Glomerular endothelial cell (primary cell): ENCODE measurements around the gene NME1. TPM values are rescaled to one million over a fixed set of nuclear protein-coding genes. Genes with fewer than 3 reads are reported as not detected.
"Not testable (repeated sequence)": the region's sequence is repeated elsewhere in the genome, so short reads cannot be mapped to it uniquely, and the experiment has no call there.

Experiments
- DNase-seq: peaks from one replicate; pipeline ENCODE4 v3.0.0-alpha.2; 2011; ENCODE audit warnings: low read depth, low spot score; ENCODE audit errors: extremely low read depth
- total RNA-seq: library from RNA; depleted of rRNA; stranded (reverse); fragments of >200 nt; gene quantifications from 2 replicates; pipeline ENCODE4 v1.2.3, GENCODE V29; 2015

Gene NME1
- total RNA-seq, 1 donor from 2014 or later, result 127 TPM

DNA sequence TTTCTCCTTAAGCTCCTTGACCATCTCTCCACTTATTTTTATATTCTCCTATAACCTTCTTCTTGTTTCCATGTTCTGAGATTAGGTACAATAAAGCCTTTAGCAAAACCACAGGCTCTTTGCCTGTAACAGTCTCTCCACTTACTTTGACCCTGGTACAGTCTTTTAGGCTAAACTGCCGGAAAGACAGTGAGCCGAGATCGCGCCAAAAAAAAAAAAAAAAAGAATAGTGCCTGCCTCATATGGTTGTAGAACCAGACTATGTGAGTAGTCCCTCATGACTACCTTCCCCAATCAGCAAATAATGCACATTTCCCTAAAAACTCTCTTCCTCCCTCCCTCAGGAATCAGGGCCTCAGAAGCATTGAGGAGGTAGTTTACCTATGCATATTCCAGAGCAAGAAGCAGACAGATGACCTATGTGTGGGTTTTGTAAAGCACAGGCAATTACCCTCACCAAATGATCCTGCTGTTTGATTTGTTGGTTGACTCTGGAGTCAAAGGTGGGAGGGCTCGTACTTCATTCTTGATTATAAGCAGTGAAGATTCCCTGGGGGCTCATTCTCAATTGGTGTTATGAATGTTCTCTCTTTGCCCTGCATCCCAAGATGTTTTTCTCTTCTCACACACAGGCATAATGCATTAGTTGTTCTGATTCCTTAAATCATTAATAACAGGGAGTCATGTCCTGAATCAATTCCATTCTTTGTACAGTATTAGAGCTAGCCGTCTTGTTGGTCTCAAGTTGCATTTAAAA is 8.9 kb upstream of the NME1 start:
- DNase-seq, result no peak

DNA sequence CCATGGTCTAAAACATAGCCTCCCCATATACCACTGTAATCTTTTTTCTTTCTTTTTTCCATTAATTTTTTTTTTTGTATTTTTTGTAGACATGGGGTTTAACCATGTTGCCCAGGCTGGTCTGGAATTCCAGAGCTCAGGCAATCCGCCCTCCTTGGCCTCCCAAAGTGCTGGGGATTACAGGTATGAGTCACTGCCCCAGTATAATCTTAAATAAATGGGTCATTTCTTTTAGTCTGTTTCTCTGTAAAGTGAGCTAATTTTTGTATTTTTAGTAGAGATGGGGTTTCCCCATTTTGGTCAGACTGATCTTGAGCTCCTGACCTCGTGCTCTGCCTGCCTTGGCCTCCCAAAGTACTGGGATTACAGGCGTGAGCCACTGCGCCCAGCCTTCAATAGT is 5.7 kb upstream of the NME1 start:
- DNase-seq, result no peak

DNA sequence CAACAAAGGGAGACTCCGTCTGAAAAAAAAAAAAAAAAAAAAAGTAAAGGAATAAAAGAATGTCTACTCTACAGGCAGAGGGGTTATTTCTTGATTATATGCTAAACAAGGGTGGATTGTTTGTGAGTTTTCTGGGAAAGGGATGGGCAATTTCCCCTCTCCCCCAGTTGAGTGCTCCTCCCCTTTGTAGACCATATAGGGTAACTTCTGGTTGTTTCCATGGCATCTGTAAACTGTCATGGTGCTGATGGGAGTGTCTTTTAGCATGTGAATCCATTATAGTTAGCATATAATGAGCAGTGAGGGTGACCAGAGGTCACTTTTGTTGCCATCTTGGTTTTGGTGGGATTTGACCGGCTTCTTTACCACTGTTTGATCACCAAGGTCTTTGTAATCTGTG is 4.2 kb upstream of the NME1 start:
- DNase-seq, result no peak

DNA sequence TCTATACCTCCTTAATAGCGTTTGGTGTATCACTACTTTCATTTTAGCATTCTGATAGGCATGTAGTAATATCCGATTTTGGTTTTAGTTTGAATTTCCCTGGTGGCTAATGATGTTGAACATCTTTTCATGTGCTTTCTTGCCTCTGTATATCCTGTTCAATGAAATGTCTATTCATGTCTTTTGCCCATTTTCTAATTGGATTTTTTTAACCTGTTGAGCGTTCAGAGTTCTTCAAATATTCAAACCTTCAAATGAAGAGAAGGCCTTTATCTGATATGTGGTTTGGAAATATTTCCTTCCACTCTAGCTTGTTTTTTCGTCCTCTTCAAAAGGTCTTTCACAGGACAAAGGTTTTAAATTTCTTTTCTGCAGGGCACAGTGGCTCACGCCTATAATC is 2.4 kb upstream of the NME1 start:
- no peak for DNase-seq

DNA sequence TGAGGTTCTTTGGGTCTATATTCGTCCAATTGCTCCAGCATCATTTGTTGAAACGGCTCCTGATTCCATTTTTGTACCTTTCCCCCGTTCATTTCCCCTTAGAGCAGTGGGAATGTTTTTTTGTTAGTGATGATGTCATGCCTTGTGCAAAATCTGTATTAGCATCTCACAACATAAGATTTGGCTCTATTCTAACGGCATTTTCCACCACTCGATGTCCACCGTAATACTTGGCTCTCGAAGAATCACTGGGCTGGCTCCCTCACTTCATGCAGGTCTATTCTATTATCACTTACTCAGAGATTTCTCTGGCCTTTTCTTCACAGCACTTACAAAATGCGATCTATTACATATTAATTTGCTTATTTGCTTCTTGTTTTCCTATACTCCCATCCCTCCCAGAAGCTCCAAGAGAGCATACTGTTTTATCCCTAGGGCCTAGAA is 571 bp upstream of the NME1 start:
- no peak for DNase-seq

DNA sequence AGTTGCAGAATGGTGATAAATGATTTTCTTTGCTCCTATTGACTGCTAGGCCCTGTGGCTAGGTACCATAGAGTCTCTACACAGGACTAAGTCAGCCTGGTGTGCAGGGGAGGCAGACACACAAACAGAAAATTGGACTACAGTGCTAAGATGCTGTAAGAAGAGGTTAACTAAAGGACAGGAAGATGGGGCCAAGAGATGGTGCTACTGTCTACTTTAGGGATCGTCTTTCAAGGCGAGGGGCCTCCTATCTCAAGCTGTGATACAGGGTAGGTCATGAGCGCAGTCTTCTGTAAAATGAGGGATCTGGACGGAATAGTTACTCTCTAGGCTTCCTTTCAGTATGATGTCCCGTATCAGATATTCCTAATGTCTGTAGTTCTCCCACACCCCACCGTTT is 817 bp downstream of the NME1 start:
- DNase-seq, result no peak

DNA sequence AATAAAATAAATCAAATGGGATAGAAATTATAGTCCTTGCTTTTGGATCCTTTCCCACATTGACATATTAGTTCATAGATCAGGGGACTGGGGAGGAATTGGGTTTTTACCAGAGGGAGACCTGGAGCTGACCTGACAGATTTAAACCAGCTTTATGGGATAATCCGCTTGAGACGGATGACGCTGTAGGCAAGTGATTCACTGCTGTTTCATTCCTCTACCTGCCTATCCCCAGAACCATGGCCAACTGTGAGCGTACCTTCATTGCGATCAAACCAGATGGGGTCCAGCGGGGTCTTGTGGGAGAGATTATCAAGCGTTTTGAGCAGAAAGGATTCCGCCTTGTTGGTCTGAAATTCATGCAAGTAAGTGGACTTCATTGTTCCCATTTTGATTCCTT is 2.1 kb downstream of the NME1 start:
- DNase-seq, result no peak

DNA sequence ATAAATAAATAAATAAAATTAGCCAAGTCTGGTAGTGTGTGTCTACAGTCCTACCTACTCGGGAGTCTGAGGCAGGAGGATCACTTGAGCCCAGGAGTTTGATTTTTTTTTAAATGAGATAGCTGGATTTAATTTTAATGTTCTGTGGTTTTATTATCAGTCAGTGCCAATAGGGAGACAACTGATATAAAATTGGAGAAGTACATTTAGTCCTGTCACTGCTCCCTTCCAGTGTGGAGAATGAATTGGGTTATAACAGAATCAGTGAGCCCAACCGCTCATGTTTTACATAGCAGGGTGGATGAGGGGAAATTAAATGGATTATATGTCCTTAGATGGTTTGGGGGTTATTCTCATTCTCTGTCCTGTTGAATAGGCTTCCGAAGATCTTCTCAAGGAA is 6.2 kb downstream of the NME1 start:
- no peak for DNase-seq

DNA sequence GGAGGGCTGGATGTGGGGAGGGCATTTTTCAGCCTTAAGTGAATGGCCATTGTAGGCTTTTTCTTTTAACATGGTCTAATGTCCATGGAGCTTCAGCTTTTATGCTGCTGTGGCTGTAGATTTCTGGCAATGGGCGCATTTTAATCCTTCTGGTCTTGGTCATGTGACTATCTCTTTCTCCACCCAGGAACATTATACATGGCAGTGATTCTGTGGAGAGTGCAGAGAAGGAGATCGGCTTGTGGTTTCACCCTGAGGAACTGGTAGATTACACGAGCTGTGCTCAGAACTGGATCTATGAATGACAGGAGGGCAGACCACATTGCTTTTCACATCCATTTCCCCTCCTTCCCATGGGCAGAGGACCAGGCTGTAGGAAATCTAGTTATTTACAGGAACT is 8.2 kb downstream of the NME1 start:
- no peak for DNase-seq

DNA sequence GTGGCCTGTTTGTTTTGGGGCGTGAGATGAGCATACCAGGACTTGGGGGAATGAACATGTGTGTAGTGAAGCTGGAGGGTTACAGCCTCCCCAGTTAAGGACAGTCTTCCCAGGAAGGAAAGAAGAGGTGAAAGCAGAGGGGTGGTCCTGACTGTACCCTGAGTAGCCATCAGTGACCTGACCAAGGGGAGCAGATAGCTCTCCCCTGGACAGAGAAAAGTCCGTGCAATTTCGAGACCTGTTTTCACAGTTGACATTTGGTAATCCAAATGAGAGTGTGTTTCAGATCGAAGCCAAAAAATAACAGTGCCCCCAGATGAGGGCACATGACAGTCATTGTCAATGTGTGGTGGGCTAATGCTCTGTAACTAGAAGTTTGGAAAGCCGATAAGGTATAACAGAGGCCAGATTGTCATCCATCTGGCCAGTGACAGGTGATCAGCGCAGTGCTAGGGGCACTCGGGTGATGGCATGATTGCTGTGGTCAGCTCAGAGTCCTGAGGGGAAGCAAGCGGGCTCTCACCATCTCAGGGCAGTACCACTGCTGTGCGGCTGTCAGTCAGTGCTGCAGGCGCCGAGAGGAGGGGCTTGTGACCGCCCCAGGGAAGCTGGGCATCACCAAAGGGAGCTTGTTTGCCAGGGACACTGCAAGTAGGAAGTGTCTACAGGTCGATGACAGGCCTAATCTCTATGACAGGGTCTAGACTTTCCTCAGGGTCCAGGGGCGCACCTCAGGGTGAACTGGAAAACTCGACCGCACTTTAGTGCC is 11.7 kb downstream of the NME1 start:
- DNase-seq, result no peak

DNA sequence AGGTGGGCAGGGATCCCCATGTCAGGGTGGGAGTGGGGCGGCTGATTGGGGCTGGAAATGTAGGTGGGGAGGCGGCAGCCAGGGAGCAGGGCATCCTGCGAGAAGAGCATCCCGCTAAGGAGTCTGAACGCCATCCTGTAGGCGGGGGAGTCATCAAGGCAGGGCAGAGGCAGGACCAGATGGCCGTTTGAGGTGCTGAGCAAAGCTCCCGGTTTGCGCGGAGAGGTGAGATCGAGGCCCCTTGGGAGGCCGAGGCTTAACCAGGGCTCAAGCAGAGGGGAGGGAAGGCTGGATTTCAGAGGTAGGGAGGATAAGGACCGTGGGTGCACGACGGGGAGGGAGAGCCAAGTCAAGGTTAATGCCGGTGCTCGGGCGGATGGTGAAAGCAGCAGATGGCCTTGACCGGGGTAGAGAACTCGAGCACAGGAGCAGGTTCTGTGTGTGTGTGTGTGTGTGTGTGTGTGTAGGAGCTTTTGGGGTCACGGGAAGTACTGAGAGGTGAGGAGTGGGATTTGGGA is 12.4 kb downstream of the NME1 start:
- no peak for DNase-seq

DNA sequence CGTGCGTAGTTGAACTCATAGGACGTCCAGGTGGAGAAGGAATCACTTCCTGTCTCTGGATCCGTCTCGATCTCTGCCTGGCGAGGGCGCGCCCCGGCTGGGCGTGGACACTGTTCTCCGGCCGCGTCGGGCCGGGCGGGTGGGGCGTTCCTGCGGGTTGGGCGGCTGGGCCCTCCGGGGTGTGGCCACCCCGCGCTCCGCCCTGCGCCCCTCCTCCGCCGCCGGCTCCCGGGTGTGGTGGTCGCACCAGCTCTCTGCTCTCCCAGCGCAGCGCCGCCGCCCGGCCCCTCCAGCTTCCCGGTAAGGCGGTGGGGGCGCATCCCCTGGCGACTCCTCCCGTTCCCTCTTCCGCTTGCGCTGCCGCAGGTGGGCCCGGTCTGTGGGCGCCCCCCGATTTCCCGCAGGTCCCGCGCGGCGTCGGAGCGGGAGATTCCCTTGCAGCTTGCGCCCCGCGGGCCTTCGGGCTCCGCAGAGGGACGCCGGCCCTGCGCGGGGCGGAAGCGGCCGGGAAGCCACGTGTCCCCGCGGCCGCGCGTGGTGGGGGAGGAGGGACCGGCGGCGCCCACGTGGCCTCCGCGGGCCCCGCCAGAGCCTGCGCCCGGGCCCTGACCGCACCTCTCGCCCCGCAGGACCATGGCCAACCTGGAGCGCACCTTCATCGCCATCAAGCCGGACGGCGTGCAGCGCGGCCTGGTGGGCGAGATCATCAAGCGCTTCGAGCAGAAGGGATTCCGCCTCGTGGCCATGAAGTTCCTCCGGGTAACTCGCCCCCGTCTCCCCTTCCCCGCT is 13.0 kb downstream of the NME1 start, which contains the start of gene NME2:
NME2 (plus strand) TSS at position 214 of the 789 bp plus-strand sequence; CDS start at position 634, 420 bp downstream.
- no peak for DNase-seq

DNA sequence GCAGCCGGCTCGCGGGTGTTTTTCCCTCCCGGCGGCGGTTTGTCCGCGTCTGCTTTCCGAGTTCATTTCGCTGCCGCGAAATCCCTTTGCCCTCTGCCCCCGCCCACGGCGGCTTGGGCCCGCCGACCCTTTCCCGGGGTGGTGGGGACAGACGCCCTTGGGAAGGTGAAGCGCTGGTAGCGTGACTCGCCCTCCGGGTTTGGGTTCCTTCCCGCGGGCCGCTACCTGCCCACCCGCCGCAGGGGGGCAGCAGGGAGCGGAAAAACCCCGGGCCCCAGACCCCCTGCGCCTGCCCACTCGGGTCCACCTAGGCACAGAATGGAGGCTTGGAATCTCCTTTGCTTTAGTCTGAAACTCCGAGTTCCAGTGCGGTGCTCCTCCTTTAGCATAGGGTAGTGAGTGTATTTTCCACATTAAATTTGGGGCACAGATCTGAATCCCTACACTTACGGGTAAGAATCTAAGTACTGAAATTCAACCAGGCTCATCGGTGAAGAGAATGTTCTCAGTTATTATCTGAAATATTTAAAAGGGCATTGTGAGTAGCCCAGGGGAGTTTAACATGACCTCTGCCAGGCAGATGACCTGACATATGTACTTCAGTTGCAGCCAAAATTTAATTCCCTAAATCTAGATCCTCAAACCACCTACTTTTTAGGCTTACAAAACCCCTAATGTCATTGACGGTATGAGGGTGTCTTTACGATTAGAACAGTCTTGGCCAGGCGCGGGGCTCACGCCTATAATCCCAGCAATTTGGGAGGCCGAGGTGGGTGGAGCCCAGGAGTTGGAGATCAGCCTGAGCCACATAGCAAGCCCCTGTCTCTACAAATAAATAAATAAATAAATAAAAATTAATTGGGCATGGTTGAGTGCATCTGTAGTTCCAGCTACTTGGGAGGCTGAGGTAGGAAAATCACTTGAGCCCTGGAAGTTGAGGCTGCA is 13.9 kb downstream of the NME1 start:
- no peak for DNase-seq

DNA sequence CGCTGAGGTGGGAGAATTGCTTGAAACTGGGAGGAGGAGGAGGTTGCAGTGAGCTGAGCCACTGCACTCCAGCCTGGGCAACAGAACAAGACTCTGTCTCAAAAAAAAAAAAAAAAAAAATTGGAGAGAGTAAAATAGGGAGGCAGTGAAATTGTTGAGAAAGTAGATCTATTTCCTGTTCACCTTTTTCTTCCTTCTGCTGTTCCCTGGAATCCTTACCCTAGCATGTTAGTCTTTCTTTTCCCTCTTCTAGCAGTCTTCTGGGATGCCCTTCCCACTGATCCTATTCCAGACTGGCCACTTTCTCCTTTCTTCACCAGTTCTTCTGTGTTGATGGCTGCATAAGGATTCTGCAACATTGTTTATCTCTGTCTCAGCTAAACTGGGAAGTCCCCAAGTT is 16.0 kb downstream of the NME1 start:
- no peak for DNase-seq

DNA sequence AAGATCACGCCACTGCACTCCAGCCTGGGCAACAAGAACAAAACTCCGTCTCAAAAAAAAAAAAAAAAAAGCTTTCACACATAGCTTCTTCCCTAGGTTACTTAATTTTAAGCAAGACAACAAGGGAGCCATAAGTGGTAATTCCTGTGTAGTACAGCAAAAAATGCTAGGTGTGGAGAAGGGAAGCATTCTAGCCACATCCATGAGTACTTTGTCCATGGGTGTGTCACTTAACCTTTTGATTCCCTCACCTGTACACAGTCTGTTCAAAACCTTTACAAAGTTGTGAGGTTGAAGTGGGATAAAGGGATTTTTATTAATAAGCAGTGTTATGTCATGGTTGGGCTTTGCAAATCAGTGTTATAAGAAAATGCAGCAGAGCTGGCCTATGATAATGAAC is 17.4 kb downstream of the NME1 start:
- DNase-seq, result no peak

DNA sequence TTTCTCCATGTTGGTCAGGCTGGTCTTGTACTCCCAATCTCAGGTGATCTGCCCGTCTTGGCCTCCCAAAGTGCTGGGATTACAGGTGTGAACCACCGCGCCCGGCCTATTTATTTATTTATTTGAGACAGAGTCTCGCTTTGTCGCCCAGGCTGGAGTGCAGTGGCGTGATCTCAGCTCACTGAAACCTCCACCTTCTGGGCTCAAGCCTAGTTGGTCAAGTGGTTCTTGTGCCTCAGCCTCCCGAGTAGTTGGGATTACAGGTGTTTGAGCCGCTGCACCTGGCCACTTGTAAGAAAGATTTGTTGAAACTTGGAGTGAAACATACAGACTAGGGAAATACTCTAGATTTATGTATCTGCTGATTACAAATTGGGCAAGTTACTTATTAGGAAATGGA is 18.7 kb downstream of the NME1 start:
- not testable (repeated sequence) for DNase-seq

DNA sequence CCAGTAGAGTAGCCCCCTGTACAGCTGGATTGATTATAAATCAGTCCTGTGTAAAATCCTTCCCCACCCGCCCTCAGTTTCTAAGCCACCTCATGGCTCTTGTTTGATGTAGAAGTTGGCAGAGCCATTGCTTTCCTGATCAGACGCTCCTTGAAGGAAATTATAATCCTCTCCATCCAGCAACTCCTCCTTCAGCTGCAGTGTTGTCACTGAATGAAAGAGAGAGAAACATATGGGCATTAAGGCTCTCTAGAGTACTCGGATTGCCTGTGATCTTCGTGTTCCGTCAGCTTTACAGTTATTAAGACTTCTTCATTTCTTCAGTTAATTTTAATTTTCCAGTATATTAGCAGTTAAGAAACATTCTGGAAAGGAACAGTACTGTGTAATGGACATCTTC is 27.1 kb downstream of the NME1 start:
- DNase-seq, result no peak

DNA sequence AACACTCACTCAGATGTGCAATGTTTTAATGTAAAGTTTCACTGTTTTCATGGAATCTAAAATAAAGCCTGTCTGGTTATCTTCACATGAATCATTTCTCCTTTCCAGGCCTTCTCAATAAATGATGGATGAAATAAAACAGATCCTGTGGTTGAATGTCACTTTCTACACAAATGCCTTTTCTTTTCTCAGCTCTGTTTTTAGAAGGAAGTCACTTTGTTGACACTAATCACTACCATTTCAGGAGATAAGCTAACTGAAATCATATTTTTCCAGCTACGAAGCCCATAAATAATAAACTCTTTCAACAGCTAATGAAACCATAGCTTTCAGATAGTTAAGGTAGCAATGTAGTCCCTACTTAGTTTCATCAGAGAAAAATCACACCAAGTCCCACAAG is 30.8 kb downstream of the NME1 start:
- DNase-seq, result no peak

DNA sequence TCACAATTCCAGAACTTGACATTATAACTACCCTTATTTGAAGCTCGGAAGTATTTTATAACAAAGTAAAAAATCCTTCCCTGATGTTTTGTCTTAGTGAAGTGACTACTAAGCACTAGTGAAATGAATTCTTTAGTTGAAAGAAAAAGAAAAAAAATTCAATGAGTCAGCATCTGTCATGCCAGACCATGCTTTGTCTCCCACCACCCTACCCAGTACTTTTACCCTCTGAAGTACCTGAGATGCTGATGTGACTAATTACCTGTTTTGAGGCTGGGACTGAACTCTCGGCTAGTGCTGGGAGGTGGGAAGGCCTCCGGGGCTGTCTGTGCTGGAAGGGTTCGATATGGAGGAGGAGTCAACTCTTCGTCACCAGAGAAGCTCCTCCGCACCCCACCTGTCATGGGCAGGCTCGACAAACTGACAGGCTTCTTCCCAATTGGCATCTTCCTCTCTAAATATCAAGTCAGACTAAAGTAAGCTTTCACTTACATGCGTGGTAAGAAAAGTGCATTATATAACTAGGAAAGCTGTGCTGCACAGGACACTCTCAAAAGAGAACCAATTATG is 32.5 kb downstream of the NME1 start:
- DNase-seq, result no peak
